ENCODE data around the gene CA10.

- TF ChIP-seq CTCF (IDR thresholded peaks at IDR 0.05; ENCODE audit: low read depth, low read length, poor library complexity, severe bottlenecking) (no peak), EZH2phosphoT487 (IDR thresholded peaks at IDR 0.05; ENCODE audit: borderline replicate concordance, low read length) (no peak)
Measured at GRCh38 chr17:51643702-51644490, 514.6 kb downstream of the CA10 start.

Data from DOHH2 (cell line).